HFFc6 (cell line): ENCODE results near the gene MZF1. TPM values are rescaled to one million over a fixed set of nuclear protein-coding genes. Genes with fewer than 3 reads are reported as not detected.

ENCODE experiments used
- DNase-seq: peaks from one replicate; pipeline ENCODE4 v3.0.0-alpha.2; 2018
- H3K27ac Mint-ChIP-seq: 2 replicates; pipeline ENCODE4 v1.8.0; 2020; ENCODE audit warnings: mild to moderate bottlenecking, mixed read lengths
- H3K27me3 Mint-ChIP-seq: 2 replicates; pipeline ENCODE4 v1.8.0; 2021; ENCODE audit warnings: mild to moderate bottlenecking, moderate library complexity, mixed read lengths; ENCODE audit not compliant: insufficient read depth
- H3K36me3 Mint-ChIP-seq: 2 replicates; pipeline ENCODE4 v1.8.0; 2021; ENCODE audit warnings: low read depth, mixed read lengths
- H3K4me1 Mint-ChIP-seq: 2 replicates; pipeline ENCODE4 v1.8.0; 2020; ENCODE audit warnings: low read depth, mixed read lengths
- H3K4me3 Mint-ChIP-seq: 2 replicates; pipeline ENCODE4 v1.8.0; 2020; ENCODE audit warnings: mild to moderate bottlenecking, moderate library complexity, mixed read lengths
- H3K9me3 Mint-ChIP-seq: 2 replicates; pipeline ENCODE4 v1.8.0; 2020; ENCODE audit warnings: mild to moderate bottlenecking, mixed read lengths
- CTCF ChIP-seq: fragments of 200-600 bp; sonication (generic); IDR thresholded peaks from 2 replicates; pipeline ENCODE4 v1.5.0; 2021; ENCODE audit warnings: antibody characterized with exemption, mild to moderate bottlenecking
- total RNA-seq, 6 experiments: library from RNA; stranded (reverse); fragmentation: NEBNext Ultra II Directional; extraction: Animal tissue kit (Norgen Biotek cat#: 25700); gene quantifications; 2 replicates in 1 of 6; 3 replicates in 5 of 6; pipeline ENCODE4 v1.2.3, GENCODE V29; 2021

Gene MZF1
- total RNA-seq, 6 experiments from 2014 or later: 8.3 to 12.4 (median 9.3) TPM

- peaks cover 30% of the 10 kb centered on the region for H3K4me1 Mint-ChIP-seq
- H3K27ac Mint-ChIP-seq: no peak overlapping the region
- no peak for DNase-seq
- TF ChIP-seq CTCF: no peak
- H3K9me3 Mint-ChIP-seq: no peaks in the 10 kb centered on the region
- peaks cover 17% of the 10 kb centered on the region; the same call in 1 of the 2 replicates for H3K36me3 Mint-ChIP-seq
- peaks cover 4% of the 10 kb centered on the region for H3K27me3 Mint-ChIP-seq
- H3K4me3 Mint-ChIP-seq: no peak overlapping the region
Observed at GRCh38 chr19:58571575-58571947, 1.6 kb downstream of the MZF1 start.

- no peak for DNase-seq
- no peaks in the 10 kb centered on the region for H3K9me3 Mint-ChIP-seq
- H3K4me3 Mint-ChIP-seq: no peak overlapping the region
Observed at GRCh38 chr19:58570770-58571574, 2.2 kb downstream of the MZF1 start.

GRCh38 chr19:58569943-58570670 lies 3.0 kb downstream of the MZF1 start:
- no peak for TF ChIP-seq CTCF
- Mint-ChIP-seq H3K36me3 (peaks cover 17% of the 10 kb centered on the region; the same call in 1 of the 2 replicates), H3K9me3 (no peaks in the 10 kb centered on the region), H3K27me3 (peaks cover 3% of the 10 kb centered on the region), H3K4me3 (no peak overlapping the region), H3K27ac (no peak overlapping the region), H3K4me1 (peaks cover 24% of the 10 kb centered on the region)
- DNase-seq: no peak

More at GRCh38 chr19:58570770-58571574, 2.2 kb downstream of the MZF1 start:
- H3K27ac Mint-ChIP-seq: no peak overlapping the region
- TF ChIP-seq CTCF: no peak
- peaks cover 4% of the 10 kb centered on the region for H3K27me3 Mint-ChIP-seq
- peaks cover 28% of the 10 kb centered on the region for H3K4me1 Mint-ChIP-seq
- peaks cover 17% of the 10 kb centered on the region; the same call in 1 of the 2 replicates for H3K36me3 Mint-ChIP-seq

GRCh38 chr19:58569191-58569942 lies 3.8 kb downstream of the MZF1 start:
- TF ChIP-seq CTCF: no peak
- peaks cover 19% of the 10 kb centered on the region for H3K4me1 Mint-ChIP-seq

GRCh38 chr19:58568453-58569130 lies 4.5 kb downstream of the MZF1 start:
- TF ChIP-seq CTCF: no peak

More at GRCh38 chr19:58569191-58569942, 3.8 kb downstream of the MZF1 start:
- no peak overlapping the region for H3K27ac Mint-ChIP-seq
- peaks cover 3% of the 10 kb centered on the region for H3K27me3 Mint-ChIP-seq
- H3K9me3 Mint-ChIP-seq: no peaks in the 10 kb centered on the region
- no peak overlapping the region for H3K4me3 Mint-ChIP-seq
- DNase-seq: no peak
- H3K36me3 Mint-ChIP-seq: peaks cover 21% of the 10 kb centered on the region; the same call in 1 of the 2 replicates

More at GRCh38 chr19:58568453-58569130, 4.5 kb downstream of the MZF1 start:
- Mint-ChIP-seq H3K9me3 (no peaks in the 10 kb centered on the region), H3K27me3 (peaks cover 9% of the 10 kb centered on the region), H3K36me3 (peaks cover 21% of the 10 kb centered on the region; the same call in 1 of the 2 replicates), H3K4me3 (no peak overlapping the region), H3K27ac (no peak overlapping the region), H3K4me1 (peaks cover 16% of the 10 kb centered on the region)
- no peak for DNase-seq
